Thyroid gland (tissue), 4 donors: Measurements from ENCODE around the gene ANAPC16. TPM values are rescaled to one million over a fixed set of nuclear protein-coding genes. Genes with fewer than 3 reads are reported as not detected.

ENCODE experiments used
- DNase-seq, 2 donors: peaks; one replicate each; pipeline ENCODE4 v3.0.0-alpha.2; 2019
- H3K27ac ChIP-seq, 3 donors: fragments of 200-600 bp; sonication (generic); 1 replicate in 2 of 3; 2 replicates in 1 of 3; pipeline ENCODE4 v1.5.1; 2016 to 2019; ENCODE audit warnings: mild to moderate bottlenecking in 1 of 3, moderate library complexity in 1 of 3
- H3K27me3 ChIP-seq: fragments of 200-600 bp; sonication (generic); one replicate; pipeline ENCODE4 v1.5.1; 2019
- H3K36me3 ChIP-seq, 2 donors: fragments of 200-600 bp; sonication (generic); one replicate each; pipeline ENCODE4 v1.5.1; 2016 to 2019
- H3K4me1 ChIP-seq, 2 donors: fragments of 200-600 bp; sonication (generic); one replicate each; pipeline ENCODE4 v1.5.1; 2017 to 2019
- H3K4me3 ChIP-seq, 3 donors: fragments of 200-600 bp; sonication (generic); replicated peaks in 1 of 3; 1 replicate in 2 of 3; 2 replicates in 1 of 3; pipeline ENCODE4 v1.5.1; 2016; ENCODE audit warnings: mild to moderate bottlenecking in 1 of 3
- H3K9me3 ChIP-seq: fragments of 200-600 bp; sonication (generic); one replicate; pipeline ENCODE4 v1.5.1; 2017
- POLR2A ChIP-seq, 2 donors: fragments of 450-650 bp; IDR thresholded peaks; one replicate each; pipeline ENCODE4 v1.6.1; 2017; ENCODE audit warnings: antibody characterized with exemption in 2 of 2, mild to moderate bottlenecking in 2 of 2, moderate library complexity in 1 of 2
- WGBS, 2 donors: methylation state at CpG; one replicate each; pipeline ENCODE4 v1.1.5; 2017; 5-methylcytosine and 5-hydroxymethylcytosine counted together
- intact Hi-C: fragments of 100-400 bp; cut with DNase I; formaldehyde crosslinking; loops from one replicate; pipeline ENCODE4 v1.15.1; 2023
- total RNA-seq, 4 donors: library from RNA; depleted of rRNA; stranded (reverse); fragments of >200 nt; gene quantifications; one replicate each; pipeline ENCODE4 v1.2.3, GENCODE V29; 2016
- TF ChIP-seq, protein P1 (sequence below), 6 experiments: fragments of 200-600 bp in 3 of 6; fragments of 450-650 bp in 3 of 6; sonication (generic) in 3 of 6; IDR thresholded peaks; one replicate each; pipeline ENCODE4 v1.5.1; 2016 to 2019; ENCODE audit warnings: antibody characterized with exemption in 6 of 6, mild to moderate bottlenecking in 2 of 6, inconsistent platforms in 1 of 6, moderate library complexity in 1 of 6

Gene ANAPC16
- total RNA-seq, 4 donors from 2014 or later = 100 to 214 (median 129) TPM

DNA sequence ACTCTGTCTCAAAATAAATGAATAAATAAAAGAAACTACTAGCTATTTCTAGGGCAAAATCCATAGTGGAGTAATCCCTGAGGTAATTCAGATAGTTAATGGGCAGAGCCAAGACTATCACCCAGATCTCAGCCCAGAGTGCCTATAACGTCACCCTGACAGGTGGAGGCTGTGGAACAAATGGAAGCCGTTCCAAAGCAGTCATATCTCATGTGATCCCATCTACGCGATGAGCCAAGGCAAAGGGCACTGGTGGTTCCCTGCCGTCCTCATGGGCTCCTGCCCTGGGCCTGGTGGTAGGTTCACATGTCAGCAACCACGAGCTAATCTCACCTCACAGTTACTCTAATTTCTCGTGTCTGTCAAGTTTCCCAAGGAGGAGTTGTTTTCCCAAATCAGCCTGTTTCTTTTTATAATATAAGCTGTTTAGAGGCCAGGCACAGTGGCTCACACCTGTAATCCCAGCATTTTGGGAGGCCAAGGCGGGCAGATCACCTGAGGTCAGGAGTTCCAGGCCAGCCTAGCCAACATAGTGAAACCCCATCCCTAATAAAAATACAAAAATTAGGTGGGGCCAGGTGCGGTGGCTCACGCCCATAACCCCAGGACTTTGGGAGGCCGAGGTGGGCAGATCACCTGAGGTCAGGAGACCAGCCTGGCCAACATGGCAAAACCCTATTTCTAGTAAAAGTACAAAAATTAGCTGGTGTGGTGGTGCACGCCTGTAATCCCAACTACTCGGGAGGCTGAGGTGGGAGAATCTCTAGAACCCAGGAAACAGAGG, 22.8 kb downstream of the ANAPC16 start:
- H3K36me3 ChIP-seq = peaks cover 13 to 26% of the 10 kb centered on the region in 2 donors
- WGBS, 2 donors = 94 to 96% methylated on average over 13 of the region's 13 CpGs
- no peaks in the 10 kb centered on the region for H3K9me3 ChIP-seq
- H3K4me1 ChIP-seq = peaks cover 9 to 18% of the 10 kb centered on the region in 2 donors
- intact Hi-C loops = no loop called here
- TF ChIP-seq, protein P1, sequence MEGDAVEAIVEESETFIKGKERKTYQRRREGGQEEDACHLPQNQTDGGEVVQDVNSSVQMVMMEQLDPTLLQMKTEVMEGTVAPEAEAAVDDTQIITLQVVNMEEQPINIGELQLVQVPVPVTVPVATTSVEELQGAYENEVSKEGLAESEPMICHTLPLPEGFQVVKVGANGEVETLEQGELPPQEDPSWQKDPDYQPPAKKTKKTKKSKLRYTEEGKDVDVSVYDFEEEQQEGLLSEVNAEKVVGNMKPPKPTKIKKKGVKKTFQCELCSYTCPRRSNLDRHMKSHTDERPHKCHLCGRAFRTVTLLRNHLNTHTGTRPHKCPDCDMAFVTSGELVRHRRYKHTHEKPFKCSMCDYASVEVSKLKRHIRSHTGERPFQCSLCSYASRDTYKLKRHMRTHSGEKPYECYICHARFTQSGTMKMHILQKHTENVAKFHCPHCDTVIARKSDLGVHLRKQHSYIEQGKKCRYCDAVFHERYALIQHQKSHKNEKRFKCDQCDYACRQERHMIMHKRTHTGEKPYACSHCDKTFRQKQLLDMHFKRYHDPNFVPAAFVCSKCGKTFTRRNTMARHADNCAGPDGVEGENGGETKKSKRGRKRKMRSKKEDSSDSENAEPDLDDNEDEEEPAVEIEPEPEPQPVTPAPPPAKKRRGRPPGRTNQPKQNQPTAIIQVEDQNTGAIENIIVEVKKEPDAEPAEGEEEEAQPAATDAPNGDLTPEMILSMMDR (IDR thresholded peaks at IDR 0.05) = no peak
- TF ChIP-seq POLR2A (IDR thresholded peaks at IDR 0.05) = no peak
- no peak overlapping the region for H3K27ac ChIP-seq
- no peaks in the 10 kb centered on the region for H3K27me3 ChIP-seq
- no peak for DNase-seq
- H3K4me3 ChIP-seq = no peak overlapping the region

DNA sequence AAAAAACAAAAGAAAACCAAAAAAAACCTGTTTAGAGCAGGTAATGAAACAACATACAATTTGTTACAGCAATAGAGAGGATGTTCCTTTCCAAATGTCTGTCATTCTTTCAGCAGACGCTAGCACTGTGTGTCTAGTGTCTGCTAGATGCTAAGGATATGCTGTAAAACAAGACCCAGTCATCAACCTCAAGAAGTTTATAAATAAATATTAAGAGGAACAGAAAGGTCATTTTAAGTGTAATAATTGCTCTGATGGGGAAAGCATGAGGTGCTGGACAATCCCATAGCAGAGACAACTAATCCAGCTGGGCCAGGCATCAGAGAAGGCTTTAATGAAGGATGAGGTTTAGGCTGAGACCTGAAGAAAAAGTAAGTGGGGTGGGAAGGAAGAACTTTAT, 23.6 kb downstream of the ANAPC16 start:
- no peak for DNase-seq
- Histone ChIP-seq H3K9me3 (no peaks in the 10 kb centered on the region), H3K27ac (no peak overlapping the region), H3K36me3 (peaks cover 5 to 18% of the 10 kb centered on the region in 2 donors), H3K4me1 (peaks cover 16 to 26% of the 10 kb centered on the region in 2 donors), H3K27me3 (no peaks in the 10 kb centered on the region), H3K4me3 (no peak overlapping the region)
- 78 to 91% methylated on average over 1 of the region's 1 CpG for WGBS, 2 donors
- TF ChIP-seq, protein P1 (IDR thresholded peaks at IDR 0.05) = no peak
- TF ChIP-seq POLR2A (IDR thresholded peaks at IDR 0.05) = no peak
- intact Hi-C loops = no loop called here

DNA sequence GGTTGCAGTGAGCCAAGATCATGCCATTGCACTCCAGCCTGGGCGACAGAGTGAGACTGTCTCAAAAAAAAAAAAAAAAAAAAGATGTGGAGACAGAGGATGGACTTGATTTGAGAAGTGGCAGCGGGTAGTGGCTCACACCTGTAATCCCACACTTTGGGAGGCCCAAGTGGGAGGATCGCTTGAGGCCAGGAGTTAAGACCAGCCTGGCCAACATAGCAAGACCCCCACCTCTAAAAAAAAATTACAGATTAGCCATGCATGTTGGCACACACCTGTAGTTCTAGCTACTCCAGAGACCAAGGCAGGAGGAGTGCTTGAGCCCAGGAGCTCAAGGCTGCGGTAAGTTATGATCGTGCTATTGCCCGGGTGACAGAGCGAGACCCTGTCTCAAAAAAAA, 24.6 kb downstream of the ANAPC16 start:
- no peak for DNase-seq
- Histone ChIP-seq H3K27me3 (no peaks in the 10 kb centered on the region), H3K9me3 (no peaks in the 10 kb centered on the region), H3K36me3 (peaks cover 0 to 9% of the 10 kb centered on the region in 2 donors), H3K27ac (no peak overlapping the region), H3K4me3 (no peak overlapping the region), H3K4me1 (peaks cover 26 to 36% of the 10 kb centered on the region in 2 donors)
- intact Hi-C loops = no loop called here
- WGBS, 2 donors = 91 to 98% methylated on average over 7 of the region's 7 CpGs
- no peak for TF ChIP-seq POLR2A (IDR thresholded peaks at IDR 0.05)
- TF ChIP-seq, protein P1 (IDR thresholded peaks at IDR 0.05) = no peak

DNA sequence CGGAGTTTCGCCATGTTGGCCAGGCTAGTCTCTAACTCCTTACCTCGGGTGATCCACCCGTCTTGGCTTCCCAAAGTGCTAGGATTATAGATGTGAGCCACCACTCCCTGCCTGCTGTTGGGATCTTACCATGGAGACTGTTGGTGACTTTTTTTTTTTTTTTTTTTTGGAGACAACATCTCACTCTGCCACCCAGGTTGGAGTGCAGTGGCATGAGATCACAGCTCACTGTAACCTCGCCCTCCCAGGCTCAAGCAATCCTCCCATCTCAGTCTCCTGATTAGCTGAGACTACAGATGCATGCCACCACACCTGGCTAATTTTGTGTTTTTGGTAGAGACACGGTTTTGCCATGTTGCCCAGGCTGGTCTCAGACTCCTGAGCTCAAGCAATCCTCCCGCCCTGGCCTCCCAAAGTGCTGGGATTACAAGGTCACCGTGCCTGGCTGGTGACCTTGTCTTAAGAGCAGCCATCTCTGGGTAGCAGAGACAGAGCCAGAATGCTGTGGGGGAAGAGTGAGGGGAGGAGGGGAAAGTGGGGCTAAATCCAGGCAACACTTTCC, 26.0 kb downstream of the ANAPC16 start:
- Histone ChIP-seq H3K9me3 (no peaks in the 10 kb centered on the region), H3K4me1 (peaks cover 37 to 49% of the 10 kb centered on the region in 2 donors), H3K4me3 (no peak overlapping the region), H3K36me3 (no peaks in the 10 kb centered on the region), H3K27ac (peak overlapping the region; percentile 48 to 73 (median 71)), H3K27me3 (no peaks in the 10 kb centered on the region)
- DNase-seq = no peak
- intact Hi-C loops = no loop called here
- WGBS, 2 donors = 85 to 87% methylated on average over 8 of the region's 8 CpGs
- no peak for TF ChIP-seq POLR2A (IDR thresholded peaks at IDR 0.05)
- TF ChIP-seq, protein P1 (IDR thresholded peaks at IDR 0.05) = no peak

DNA sequence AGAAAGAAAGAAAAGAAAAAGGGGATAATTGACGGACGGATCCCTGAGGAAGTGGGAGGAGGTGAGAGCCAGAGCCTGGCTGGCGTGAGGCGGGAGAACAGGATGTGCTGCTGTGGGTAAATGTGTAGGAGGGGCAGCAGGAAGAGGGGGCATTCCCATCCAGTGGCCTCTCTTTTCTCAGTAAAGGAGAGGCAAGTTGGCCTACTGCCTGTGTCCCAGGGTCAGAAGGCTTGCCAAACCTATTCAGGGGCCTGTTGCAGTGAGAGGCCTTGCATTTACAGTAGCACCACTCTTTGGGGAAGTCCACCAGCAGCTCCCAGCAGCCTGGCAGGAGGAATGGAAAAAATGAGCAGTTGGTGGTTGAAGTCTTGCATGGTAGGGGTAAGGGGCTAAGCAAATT, 26.9 kb downstream of the ANAPC16 start:
- Histone ChIP-seq H3K27ac (peak overlapping the region; percentile 57 to 73 (median 71)), H3K4me3 (no peak overlapping the region), H3K4me1 (peaks cover 46 to 58% of the 10 kb centered on the region in 2 donors), H3K36me3 (no peaks in the 10 kb centered on the region), H3K27me3 (no peaks in the 10 kb centered on the region), H3K9me3 (no peaks in the 10 kb centered on the region)
- TF ChIP-seq POLR2A (IDR thresholded peaks at IDR 0.05) = no peak
- TF ChIP-seq, protein P1 (IDR thresholded peaks at IDR 0.05) = no peak
- peak; percentile 35 to 52 for DNase-seq
- intact Hi-C loops = no loop called here
- 62% methylated on average over 4 of the region's 4 CpGs for WGBS, 2 donors
